ENCODE data around the gene UBAC2. TPM values are rescaled to one million over a fixed set of nuclear protein-coding genes. Genes with fewer than 3 reads are reported as not detected.

Gene UBAC2, protein sequence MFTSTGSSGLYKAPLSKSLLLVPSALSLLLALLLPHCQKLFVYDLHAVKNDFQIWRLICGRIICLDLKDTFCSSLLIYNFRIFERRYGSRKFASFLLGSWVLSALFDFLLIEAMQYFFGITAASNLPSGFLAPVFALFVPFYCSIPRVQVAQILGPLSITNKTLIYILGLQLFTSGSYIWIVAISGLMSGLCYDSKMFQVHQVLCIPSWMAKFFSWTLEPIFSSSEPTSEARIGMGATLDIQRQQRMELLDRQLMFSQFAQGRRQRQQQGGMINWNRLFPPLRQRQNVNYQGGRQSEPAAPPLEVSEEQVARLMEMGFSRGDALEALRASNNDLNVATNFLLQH
- 32.7 TPM for total RNA-seq (ENCODE audit: insufficient read depth, low replicate concordance)

DNA sequence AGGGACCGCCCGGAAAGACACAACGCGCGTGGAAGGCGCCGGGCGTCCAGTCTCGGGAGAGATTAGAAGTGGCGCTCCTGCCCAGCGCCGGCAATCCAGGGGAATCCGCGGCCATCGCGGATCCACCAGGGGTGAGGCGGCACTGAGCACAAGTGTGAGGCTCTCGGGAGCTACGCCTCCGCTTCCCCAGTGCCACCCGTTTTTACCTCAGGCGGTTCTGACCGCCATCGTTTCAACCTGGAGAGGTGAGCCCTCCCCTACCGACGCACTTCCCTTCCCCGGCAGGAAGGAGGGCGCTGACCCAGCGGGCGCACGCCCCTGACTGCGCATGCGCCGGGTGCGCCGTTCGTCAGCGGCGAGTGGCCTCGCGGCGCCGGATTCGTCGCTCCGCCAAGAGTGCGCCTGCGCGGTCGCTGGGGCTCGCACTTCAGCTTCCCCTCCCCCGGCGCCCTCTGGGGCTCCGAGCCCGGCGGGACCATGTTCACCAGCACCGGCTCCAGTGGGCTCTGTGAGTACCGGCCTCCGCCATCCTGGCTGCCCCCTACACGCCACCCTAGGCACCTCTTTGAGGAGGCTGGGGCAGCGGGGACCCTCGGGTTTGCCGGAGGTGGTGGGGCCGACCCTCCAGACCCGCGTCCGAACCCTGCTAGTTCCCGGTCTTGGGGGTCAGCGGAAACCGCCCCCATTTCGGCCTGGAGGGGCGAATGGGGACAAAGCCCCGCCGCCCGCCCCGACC is at the start of gene UBAC2:
Gene UBAC2, plus strand, starts transcription at position 423 of the 736 bp plus-strand sequence. Its CDS starts 55 bp downstream, at position 478.
- DNase-seq (ENCODE audit: low spot score): peak; percentile 98

DNA sequence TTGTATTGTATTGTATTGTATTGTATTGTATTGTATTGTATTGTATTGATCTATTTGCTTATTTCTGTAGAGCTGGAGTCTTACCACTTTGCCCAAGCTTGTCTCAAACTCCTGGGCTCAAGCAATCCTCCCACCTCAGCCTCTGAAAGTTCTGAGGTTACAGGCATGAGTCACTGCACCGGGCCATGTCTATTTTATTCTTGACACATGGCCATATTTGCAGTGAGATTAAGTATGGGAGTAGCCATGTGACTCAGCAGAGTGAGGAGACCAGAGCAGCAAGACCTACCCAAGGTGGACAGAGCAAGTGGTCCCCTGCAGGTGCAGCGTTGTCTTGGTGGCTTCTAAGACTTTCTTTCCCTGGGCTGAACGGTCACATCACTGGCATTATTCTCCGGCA is 49.1 kb upstream of the UBAC2 start:
- DNase-seq (ENCODE audit: low spot score): no peak

DNA sequence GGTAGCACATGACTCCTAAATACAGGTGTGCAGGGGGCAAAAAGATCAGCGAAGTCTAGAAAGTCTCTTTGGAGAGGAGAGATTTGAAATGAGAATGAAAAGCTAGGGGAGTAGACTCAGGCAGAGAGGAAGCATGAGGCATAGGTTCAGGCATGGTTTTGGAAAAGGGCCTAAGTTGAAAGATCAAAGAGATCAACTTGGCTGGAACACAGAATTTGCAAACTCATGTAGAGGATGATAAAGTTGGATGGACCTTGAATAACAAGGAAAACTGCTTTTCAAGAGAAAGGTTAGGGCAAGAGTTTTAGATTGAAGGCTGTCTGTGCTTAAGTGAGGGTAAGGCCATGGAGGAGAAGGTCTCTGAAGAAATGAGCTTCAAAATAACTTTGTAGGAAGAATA is 47.4 kb upstream of the UBAC2 start:
- peak; percentile 61 for DNase-seq (ENCODE audit: low spot score)

DNA sequence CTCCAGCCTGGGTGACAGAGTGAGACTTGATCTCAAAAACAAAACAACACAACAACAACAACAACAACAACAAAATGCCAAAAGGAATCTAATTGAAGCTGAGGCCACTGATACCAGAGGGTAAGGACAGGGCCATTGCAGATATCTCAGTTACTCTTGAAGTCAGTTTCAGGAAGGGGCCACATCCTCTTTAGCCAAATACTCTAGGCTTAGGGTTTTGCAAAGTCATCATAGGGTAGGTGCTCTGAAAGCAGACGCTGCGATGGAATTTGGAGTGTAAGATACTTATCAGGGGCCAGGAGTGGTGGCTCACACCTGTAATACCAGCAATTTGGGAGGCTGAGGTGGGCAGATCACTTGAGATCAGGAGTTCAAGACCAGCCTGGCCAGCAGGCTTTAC is 46.6 kb upstream of the UBAC2 start:
- DNase-seq (ENCODE audit: low spot score): no peak

DNA sequence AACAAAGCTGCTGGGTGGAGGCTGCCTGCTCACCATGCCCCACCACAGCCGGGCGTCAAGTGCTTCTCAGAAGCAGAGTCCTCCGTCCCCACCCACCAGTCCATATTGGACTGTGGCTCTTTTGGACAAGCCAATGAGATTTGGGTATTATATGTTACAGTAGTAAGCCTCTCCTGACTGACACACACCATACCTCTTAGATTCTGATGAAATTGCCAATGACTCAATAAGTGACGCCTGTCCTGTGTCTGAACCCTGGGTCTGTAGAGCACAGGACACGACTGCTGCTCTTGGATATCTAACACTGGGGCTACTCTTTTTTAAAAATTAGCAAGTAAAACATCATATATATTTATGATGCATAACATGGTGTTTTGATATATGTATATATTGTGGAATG is 44.8 kb upstream of the UBAC2 start:
- DNase-seq (ENCODE audit: low spot score): no peak

DNA sequence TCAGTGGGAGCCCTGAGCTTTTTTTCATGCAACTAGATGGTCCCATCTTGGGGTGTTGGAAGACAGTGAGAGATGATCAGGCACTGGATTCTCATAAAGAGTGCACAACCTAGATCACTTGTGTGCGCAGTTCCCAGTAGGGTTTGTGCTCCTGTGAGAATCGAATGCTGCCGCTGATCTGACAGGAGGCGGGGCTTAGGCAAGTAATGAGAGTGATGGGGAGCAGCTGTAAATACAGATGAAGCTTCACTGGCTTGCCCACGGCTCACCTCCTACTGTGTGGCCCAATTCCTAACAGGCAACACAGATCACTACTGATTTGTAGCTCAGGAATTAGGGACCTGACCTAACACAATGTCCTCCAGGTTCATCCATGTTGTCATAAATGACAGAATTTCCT is 43.6 kb upstream of the UBAC2 start:
- no peak for DNase-seq (ENCODE audit: low spot score)

DNA sequence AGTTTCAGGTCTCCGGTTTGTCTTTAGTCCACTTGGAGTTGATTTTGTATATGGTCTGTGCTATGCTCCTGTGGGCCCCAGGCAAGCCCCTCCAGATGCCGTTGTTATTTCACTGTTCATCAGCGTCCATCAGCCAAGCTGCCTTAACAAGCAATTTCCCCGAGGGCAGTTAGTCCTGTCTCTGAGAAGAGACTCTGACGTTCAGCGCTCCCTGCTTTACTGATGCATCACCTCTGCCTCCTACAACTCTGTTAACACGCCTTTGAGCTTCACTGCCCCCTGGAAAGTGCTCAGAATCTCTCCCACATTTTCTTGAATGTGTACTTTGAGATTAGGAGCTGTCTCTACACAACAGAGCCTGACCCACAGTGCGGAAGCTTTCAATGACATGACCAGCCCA is 41.8 kb upstream of the UBAC2 start:
- no peak for DNase-seq (ENCODE audit: low spot score)

DNA sequence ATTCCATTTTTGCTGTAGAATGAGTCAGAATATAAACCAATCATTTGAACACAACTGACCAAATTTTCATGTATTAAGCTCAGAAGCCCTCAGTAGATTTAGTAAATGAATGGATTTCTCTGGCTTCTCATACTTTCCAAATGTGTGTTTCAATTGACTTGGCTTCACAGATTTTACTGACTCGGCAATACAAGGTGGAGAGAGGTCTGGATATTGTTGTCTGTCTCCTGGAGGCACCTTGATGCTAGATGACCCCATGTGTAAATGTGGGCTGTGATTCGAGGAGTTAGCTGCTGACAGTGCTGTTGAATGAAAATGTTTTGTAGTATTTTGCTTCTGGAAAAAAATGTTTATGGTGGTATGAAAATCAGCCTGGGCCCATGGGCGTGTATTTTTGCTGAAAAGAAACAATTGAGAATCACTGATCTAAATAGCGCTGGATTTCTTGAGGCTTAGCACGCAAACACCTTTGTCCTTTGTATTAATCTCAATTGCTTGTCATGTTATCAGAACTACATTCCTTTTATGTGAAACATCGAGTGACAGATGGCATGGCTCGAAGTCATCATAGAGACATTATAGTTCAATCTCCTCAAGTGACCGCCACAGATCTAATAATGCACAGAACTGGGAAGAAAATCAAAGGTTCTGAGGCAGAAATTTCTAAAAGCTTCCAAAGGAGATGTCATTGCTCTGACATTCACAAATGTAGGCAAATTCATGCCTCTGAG is 41.2 kb upstream of the UBAC2 start:
- no peak for DNase-seq (ENCODE audit: low spot score)

DNA sequence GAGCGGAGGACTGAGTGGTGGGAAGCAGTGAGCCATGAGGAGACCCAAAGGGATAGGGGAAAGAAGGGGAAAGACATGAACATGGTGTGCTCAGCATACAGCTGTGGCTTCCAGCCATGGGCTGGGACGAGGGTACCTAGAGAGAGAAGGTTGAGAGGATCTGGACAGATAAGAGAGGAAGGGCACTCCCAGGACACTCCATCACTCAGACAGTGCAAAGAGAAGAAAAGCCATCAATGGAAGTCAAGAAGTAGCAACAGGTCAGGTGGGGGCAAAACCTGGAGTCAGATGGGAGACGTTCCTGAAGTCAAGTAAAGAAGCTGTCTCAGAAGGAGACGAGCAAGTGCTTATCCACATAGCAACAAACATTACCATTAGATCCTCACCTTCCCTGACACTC is 40.2 kb upstream of the UBAC2 start:
- DNase-seq (ENCODE audit: low spot score): no peak

DNA sequence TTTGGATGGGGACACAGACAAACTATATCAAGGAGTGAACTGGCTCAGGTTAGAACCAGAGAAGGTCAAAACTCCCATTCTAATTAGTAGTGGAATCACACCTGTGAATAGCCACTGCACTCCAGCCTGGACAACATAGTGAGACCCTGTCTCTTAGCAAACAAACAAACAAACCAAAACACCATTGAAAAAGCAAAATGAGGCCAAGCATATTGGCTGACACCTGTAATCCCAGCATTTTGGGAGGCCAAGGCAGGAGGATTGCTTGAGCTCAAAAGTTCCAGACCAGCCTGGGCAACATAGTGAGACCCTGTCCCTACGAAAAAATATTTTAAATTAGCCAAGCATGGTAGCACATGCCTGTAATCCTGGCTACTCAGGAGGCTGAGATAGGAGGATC is 39.1 kb upstream of the UBAC2 start:
- no peak for DNase-seq (ENCODE audit: low spot score)

DNA sequence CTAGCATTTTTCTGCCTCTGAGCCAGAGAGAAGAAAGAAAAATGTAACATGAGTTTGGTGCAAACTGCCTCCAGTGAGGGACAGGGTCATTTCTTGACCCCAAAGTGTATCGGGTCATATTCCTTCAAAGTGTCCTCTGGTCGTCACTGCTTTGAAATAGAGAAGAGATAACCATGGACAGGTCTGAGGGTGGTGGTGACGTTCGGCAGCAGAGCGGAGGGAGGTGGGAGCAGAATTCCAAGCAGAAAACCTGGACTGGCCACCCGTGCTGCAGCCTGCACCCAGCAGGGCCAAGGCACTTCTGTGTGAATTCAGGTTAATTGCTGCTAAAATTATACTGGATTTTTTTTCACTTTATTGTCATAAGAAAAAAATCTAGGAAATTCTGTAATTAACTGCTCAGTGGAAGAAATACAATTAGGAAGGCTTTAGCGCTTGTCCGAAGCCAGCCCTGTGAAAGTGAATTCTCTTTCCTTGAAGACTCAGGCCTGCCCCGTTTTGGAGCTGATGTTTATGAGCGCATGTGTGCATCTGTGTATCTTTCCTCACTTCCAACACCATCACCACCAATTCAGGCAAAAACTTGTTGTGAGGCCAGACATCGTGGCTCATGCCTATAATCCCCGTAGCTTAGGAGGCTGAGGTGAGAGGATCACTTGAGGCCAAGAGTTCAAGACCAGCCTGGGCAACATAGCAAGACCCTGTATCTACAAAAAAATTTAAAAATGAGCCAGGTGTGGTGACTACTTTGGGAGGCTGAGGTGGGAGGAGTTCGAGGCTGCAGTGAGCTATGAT is 37.9 kb upstream of the UBAC2 start:
- DNase-seq (ENCODE audit: low spot score): no peak

DNA sequence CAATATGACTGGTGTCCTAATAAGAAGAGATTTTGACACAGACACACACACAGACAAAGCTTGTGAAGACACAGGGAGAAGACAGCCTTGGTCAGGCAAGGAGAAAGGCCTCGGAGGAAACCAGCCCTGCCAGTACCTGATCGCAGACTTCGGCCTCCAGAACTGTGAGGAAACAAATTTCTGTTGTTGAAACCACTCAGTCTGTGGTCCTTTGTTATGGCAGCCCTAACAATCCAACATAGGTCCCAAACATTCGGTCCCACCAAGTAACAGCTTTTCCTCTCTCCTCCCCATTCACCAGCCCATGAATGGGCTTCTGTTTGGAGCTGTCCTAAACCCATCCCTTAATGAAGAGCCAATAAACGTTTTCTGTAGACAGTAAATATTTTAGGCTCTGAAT is 36.4 kb upstream of the UBAC2 start:
- no peak for DNase-seq (ENCODE audit: low spot score)

DNA sequence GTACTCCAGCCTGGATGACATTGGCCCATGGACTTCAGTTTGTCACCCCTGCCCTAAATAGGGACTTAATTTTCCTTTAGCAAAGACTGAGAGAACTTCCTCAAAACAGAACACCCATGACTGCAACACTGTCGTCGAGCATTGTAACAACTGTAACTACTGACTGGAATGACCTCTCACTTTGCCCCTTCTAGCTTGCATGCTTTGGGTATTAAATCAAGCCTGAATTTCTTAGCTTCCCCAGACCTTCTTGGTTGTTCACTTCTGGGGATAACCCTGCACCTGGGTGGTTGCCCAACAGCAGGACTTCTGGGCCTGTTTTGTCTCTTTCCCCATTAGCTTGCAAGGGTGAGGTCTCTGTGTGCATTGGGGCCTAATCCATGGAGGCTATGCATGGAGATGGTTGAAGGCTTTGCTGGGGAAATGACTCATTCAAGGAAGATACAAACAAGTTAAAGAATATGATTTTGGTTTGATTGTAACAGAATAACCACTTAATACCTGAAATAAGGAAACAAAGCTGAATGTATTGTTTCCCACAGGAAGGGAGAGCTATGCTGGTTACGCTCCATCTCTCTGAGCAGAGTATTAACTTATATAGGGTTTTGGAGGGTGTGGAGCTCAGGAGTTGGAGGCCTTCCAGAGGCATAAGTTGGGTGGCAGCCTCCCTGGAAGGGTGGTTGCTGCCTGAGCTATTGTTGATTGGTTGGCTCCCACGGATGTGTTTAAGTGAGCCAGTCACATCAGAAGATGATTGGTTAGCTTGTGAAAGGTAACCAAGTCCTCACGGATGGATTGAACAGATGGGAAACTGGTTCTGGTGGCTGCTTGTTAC is 34.7 kb upstream of the UBAC2 start:
- DNase-seq (ENCODE audit: low spot score): no peak

DNA sequence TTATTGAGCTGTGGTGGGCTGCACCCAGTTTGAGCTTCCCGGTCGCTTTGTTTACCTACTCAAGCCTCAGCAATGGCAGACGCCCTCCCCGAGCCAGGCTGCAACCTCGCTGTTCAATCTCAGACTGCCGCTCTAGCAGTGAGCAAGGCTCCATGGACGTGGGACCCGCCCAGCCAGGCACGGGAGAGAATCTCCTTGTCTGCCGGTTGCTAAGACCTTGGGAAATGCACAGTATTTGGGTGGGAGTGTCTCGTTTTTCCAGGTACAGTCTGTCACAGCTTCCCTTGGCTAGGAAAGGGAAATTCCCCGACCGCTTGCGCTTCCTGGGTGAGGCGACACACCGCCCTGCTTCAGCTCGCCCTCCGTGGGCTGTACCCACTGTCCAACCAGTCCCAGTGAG is 27.7 kb upstream of the UBAC2 start:
- no peak for DNase-seq (ENCODE audit: low spot score)

DNA sequence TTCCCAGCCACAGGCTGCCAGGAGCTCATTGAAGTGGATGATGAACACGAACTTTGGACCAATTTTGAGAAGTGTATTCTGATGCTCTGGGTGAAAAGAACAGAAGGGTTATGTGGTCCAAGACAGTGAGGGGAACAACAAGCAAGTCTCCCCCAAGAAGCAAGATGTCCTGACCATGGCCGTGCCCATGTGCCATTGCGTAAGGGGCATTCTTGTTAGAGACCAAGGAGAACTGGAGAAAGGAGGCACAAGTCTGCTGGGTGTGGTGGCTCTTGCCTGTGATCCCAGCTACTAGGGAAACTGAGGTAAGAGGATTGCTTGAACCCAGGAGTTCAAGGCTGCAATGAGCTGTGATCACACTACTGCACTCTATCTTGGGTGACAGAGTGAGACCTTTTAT is 27.0 kb upstream of the UBAC2 start:
- DNase-seq (ENCODE audit: low spot score): no peak

DNA sequence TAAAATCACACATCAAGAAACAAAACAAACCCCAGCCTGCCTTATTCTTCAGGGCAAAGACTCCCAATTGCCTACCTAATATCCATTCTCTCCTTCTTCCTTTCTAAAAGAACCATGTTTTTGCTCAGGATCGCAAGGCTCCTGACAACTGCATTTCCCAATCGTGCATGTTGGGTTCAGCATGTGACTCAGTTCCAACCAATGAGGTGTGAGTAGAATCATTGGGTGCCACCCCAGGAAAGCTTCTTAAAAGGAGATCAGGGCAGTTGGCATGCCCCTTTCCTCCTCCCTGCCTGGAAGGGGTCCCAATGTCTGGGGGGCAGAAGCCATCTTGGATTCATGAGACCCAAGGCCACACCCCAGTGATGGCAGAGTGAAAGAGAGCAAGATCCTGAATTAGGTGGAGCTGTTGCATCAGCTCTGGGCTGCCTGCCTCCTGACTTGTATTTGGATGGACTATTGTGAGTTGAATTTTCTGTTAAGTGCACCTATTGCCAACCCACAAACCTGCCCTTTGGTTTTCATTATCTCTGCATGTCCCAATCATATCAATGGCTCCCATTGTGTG is 26.0 kb upstream of the UBAC2 start:
- DNase-seq (ENCODE audit: low spot score): no peak

DNA sequence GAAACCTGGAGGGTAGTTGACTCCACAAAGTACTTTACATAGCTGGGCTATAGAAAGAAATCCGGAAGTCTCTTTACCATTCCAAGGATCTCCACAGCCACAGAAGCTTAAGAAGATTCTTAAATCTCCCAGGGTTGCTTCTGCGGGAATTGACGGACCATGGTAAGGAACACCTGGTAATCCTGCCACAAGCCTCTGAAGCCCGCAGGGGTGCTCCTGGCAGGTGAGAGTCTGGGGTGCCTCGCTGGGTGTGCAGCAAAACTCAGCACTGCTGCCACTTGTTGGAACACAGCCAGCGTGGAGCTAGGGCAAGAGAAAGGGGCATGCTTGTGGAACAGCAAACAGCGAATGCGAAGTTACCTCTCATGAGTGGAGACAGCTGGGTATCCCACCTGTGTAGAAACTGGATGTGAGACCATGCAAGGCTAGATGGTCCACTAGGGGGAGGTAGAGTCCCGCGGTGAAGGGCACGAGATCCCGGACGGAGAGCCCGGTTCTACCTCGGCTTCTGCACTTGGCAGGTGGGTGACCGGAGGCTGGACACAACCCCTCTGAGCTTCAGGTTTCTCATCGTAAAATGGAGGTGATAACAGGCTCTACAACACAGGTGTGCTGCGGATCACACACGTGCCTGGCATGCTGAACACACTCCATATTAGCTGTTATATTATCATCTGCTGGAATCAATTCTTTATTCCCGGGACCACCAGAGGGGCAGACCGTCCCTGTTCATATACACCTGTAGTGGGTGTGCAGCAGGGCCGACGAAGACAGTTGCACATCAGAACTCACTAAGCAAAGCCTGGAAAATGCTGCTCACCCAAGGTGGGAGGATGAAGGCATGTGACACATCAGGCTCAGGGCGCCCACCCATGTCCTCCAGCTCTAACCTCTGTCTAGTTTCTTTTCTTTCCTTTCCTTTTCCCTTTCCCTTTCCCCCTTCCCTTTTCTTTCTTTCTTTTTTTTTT is 24.1 kb upstream of the UBAC2 start:
- DNase-seq (ENCODE audit: low spot score): peak; percentile 45

DNA sequence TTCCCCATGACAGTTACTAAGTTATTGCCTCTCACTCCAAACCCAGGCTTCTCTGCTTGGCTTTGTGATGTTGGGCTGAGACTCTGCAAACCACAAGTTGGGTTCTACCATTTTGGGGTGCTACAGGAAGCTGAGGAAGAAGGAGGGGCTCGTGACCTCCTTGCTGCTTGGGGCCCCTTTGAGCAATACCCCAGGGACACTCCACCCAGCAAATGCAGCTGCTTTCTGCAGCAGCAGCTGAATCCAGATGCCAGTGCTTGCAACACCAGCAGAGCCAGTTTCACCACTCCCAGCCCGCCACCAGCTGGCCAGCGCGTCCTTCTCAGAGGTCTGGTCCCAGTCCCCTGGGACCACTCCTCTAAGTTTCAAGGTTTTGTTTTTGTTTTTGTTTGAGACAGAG is 22.0 kb upstream of the UBAC2 start:
- no peak for DNase-seq (ENCODE audit: low spot score)

DNA sequence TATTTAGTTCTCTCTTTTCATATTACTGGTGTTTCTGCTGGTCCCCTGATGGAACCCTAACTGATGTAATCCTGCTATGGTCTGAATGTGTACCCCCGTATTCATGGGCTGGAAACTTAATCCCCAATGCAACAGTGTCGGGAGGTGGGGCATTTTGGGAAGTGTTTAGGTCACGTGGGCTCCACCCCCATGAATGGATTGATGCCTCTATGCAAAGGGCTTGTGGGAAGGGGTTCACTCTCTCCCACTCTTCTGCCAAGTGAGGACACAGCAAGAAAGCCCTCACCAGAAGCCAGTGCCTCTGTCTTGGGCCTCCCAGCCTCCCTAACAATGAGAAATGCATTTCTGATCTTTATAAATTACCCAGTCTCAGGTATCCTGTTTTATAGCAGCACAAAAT is 21.2 kb upstream of the UBAC2 start:
- DNase-seq (ENCODE audit: low spot score): no peak
